Liver (tissue), 3 donors: Measurements from ENCODE around the gene DIP2C.

Experiments
- ATF3 ChIP-seq: IDR thresholded peaks from 2 replicates; pipeline ENCODE4 v1.6.1; 2016; ENCODE audit warnings: antibody characterized with exemption
- CTCF ChIP-seq: fragments of 150-350 bp; IDR thresholded peaks from 2 replicates; pipeline ENCODE4 v1.5.1; 2017; ENCODE audit warnings: improper control_type of control experiment, low read depth, low read length; ENCODE audit not compliant: missing input control
- EGR1 ChIP-seq, 2 donors: IDR thresholded peaks; 2 replicates each; pipeline ENCODE4 v1.6.1; 2016 to 2018; ENCODE audit warnings: antibody characterized with exemption in 2 of 2, low read depth in 2 of 2
- FOXA1 ChIP-seq: IDR thresholded peaks from 2 replicates; pipeline ENCODE4 v1.6.1; 2016; ENCODE audit warnings: antibody characterized with exemption
- GABPA ChIP-seq, 2 donors: IDR thresholded peaks in 1 of 2; conservative IDR thresholded peaks in 1 of 2; 2 replicates each; pipeline ENCODE4 v1.6.1; 2016; ENCODE audit warnings: antibody characterized with exemption in 2 of 2, mild to moderate bottlenecking in 1 of 2, moderate library complexity in 1 of 2
- HNF4G ChIP-seq: IDR thresholded peaks from 2 replicates; pipeline ENCODE4 v1.6.1; 2016; ENCODE audit warnings: antibody characterized with exemption
- JUND ChIP-seq, 2 donors: IDR thresholded peaks; 2 replicates each; pipeline ENCODE4 v1.6.1; 2016; ENCODE audit warnings: antibody characterized with exemption in 2 of 2
- MAX ChIP-seq: IDR thresholded peaks from 2 replicates; pipeline ENCODE4 v1.6.1; 2016; ENCODE audit warnings: antibody characterized with exemption
- REST ChIP-seq: IDR thresholded peaks from 2 replicates; pipeline ENCODE4 v1.6.1; 2016; ENCODE audit warnings: antibody characterized with exemption, mild to moderate bottlenecking
- SP1 ChIP-seq: IDR thresholded peaks from 2 replicates; pipeline ENCODE4 v1.6.1; 2018; ENCODE audit warnings: antibody characterized with exemption, mild to moderate bottlenecking
- TAF1 ChIP-seq: conservative IDR thresholded peaks from 2 replicates; pipeline ENCODE4 v1.6.1; 2016; ENCODE audit warnings: antibody characterized with exemption, mild to moderate bottlenecking
- YY1 ChIP-seq: IDR thresholded peaks from 2 replicates; pipeline ENCODE4 v1.6.1; 2016; ENCODE audit warnings: antibody characterized with exemption, mild to moderate bottlenecking
- ZBTB33 ChIP-seq: IDR thresholded peaks from 2 replicates; pipeline ENCODE4 v1.6.1; 2016; ENCODE audit warnings: antibody characterized with exemption
- donor health status: healthy.
- donor health status: healthy.

GRCh38 chr10:649798-650440 lies 39.5 kb downstream of the DIP2C start:
- TF ChIP-seq CTCF (no peak), YY1 (peak; percentile 83), TAF1 (no peak), SP1 (peak; percentile 95), MAX (no peak), ATF3 (no peak), REST (peak; percentile 93), EGR1 (IDR thresholded peaks at IDR 0.05; ENCODE audit: low read depth in 2 of 2) (peak; percentile 17 to 81), ZBTB33 (no peak), GABPA (IDR thresholded peaks at IDR 0.05 in 1 of 2, conservative IDR thresholded peaks at IDR 0.05 in 1 of 2) (peak in 1 of 2 donors; percentile 88), JUND (IDR thresholded peaks at IDR 0.05) (peak; percentile 66 to 70), HNF4G (peak; percentile 89), FOXA1 (peak; percentile 85)
